GM21786 (cell line): ENCODE data around the gene ARHGAP12.

Experiments
- ATAC-seq: cut with Tn5 transposase; IDR thresholded peaks from one replicate; pipeline ENCODE4 v1.9.1; 2021; ENCODE audit not compliant: unreplicated experiment

ARHGAP12 gene

GRCh38 chr10:31885971-31886370, 42.7 kb downstream of the ARHGAP12 start:
- ATAC-seq: no peak

- no peak for ATAC-seq
Measured at GRCh38 chr10:31884386-31884785, 44.2 kb downstream of the ARHGAP12 start.

DNA sequence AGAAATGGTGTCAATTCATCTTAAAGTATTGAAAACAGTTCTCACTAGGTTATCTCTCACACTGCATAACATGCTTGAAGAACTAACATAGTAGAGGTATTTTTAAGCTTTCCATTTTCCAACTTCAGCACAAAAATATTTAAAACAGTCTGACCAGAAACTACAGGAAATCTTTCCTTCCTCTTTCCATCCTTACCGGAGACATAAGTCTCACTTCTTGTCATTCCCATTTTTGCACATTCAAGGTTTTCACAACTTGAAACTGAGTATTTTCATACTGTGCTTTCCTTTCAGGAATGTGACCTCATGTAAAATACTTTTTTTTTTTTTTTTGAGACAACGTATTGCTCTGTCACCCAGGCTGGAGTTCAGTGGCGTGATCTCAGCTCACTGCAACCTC, 45.2 kb downstream of the ARHGAP12 start:
- no peak for ATAC-seq

DNA sequence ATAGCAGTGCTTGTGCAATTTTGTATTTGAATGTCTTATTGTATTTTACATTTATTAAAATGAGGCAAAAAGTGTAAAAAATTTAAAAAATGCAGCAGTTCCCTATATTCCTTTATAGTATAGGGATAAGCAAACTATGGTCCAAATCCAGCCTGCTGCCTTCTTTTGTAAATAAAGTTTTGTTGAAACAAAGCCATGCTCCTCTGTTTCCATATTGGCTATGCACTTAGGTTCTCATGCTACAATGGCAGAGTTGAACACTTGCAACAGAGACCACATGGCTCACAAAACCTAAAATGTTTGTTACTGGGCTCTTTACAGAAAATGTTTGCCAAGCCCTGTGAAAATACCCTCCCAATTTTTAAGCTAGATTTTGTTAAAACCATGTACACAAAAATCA, 50.1 kb downstream of the ARHGAP12 start:
- no peak for ATAC-seq

DNA sequence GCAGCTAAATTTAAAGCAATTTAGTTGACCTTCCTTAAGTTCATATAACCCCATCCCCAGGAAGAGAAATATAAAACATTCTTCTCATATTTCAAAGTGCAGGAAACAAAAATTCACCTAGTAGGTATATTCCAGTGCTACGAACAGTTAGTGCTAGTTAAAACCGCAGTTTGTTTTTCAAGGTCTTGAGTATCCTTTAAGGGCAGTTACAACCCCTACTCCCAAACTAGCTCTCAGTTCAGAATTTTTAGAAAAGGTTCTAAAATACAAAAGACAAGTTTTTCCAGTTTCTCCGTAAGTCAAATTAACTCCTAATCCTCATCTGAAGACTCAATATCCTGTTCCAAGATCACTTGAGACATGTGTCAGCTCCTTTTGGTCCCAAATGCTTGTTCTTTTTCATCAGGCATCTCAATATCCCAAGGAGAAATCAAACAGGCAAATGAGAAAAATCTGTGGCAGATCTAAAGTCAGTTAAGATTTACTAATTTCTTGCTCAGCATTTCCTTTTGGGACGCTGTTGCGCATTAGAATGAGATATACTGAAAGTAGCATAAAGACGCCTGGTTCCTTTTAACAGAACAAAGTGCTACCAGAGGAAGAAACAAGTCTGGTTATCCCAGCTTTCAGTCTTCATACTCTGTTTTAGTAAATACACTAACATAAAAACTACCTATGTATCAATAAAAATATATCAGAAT, 51.8 kb downstream of the ARHGAP12 start:
- ATAC-seq: peak; percentile 34

DNA sequence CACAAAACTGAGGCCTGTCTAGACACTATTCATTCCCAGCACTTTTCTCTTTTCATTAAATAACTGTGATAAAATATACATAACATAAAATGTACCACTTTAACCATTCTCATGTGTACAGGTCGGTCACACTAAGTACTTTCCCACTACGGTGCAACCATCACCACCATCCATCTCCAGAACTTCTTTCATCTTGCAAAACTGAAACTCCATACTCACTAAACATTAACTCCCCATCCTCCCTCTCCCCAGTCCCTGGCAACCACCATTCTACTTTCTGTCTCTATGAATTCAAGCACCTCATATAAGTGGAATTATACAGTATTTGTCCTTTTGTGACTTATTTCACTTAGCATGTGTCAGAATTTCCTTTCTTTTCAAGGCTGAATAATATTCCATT, 53.0 kb downstream of the ARHGAP12 start:
- ATAC-seq: peak; percentile 61

DNA sequence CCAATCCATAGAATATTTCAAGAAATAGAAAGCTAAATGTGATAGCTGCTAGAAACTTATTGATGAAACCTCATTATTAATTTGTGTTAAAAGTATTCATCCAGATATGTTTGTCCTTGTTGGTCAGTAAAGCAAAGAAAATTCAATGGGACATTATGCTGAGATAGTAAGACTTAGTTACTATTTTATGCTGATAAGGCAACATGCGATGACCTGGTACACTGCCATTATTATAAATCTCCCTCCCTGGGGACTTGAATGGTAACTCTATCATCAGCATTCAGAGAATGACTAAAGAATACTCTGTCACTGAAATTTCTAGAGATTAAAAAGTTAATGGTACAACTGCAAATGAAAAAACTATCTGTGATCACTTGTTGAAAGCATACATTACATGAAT, 54.9 kb downstream of the ARHGAP12 start:
- no peak for ATAC-seq

DNA sequence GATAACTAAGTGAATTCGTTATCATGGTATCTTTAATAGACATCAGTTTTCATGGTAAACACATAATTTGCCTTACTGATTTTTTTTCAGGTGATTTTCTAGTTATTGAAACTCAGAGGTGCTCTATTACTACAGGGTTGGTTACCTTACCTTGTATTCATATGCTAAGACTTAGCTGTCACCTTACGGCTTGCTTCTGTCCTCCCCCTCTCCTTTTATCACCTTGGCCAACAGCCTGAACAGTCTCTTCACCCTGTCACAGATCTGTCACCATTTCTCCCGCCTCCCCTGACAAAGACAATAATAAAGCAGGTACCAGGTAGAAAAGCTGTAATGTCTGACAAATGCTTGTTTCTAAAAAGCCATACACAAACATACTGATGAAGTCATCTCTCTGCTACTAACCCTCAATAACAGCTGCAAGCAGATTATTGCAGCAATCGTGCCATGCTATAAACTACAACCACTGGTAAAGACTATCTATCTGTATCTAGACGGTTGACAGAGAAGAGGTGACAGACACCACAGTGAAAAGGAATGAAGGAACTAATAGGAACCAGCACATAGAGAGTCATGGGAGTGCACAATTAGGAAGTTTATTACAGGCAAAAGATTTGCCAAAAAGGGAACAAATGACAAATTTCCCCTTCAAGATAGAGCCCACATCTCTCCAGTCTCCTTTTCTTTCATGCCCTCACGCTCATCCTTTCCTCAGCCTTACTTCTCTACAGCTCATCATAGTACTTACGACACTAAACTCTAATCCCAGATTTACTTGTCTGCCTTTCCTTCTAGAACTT, 57.2 kb downstream of the ARHGAP12 start:
- no peak for ATAC-seq

- ATAC-seq: no peak
Measured at GRCh38 chr10:31867646-31868045, 61.0 kb downstream of the ARHGAP12 start.

GRCh38 chr10:31866118-31866670, 62.4 kb downstream of the ARHGAP12 start:
- no peak for ATAC-seq

GRCh38 chr10:31864834-31865518, 63.7 kb downstream of the ARHGAP12 start:
- no peak for ATAC-seq

DNA sequence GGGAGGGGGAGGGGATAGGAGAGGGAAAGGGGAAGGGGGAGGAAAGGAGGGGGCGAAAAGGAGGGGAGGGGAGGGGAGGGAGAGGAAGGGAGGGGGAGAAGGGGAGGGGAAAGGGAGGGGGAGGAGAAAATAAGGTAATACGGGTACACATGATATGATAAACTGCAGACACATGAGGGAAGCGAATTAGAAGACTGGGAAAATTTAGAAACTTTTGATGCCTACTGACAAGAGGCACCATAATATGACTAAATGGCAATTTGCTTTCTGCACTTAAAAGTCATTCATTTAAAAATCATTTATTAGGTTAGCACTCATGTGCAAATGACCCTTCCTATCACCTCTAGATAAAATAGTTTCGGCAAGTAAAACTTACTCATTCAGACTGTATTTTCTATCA, 73.6 kb downstream of the ARHGAP12 start:
- ATAC-seq: no peak

DNA sequence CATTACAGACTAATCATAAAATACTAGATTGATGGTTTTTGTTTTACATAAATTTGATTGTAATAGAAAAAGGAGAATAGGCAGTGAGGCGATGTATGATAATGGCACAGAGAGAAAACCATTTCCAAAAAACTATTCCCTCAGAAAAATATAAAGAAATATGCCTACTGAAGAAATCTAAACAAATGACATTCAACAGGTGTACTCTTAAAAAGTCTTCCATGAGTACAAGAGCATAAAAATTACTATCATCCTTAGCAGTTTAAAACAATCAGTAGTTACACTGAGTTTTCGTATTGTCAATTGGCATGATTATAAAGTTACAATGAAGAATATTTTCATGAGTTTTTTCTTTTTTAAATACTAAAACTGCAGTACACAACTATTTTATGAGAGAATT, 75.0 kb downstream of the ARHGAP12 start:
- ATAC-seq: no peak

- no peak for ATAC-seq
Measured at GRCh38 chr10:31851216-31851615, 77.4 kb downstream of the ARHGAP12 start.

DNA sequence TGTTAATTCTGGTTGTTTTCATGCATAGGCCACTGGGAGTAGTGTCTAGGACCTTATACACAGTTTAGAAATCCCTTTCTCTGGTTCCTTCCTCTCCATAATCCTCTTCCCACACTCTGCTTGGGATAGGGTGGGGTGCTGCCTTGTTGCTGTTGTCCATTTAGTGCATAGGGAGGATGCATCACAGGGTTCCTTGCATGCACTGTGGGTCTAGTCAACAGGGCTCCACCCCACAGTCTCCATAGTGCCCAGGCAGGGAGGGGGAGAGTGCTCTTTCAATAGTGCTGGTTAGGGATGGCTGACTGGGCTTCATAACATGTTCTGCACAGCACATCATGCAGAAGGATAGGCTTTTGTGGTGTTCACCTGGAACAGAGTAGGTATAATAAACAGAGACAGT, 81.1 kb downstream of the ARHGAP12 start:
- no peak for ATAC-seq

GRCh38 chr10:31838709-31839108, 89.9 kb downstream of the ARHGAP12 start:
- ATAC-seq: no peak

- ATAC-seq: no peak
Measured at GRCh38 chr10:31838065-31838464, 90.6 kb downstream of the ARHGAP12 start.

DNA sequence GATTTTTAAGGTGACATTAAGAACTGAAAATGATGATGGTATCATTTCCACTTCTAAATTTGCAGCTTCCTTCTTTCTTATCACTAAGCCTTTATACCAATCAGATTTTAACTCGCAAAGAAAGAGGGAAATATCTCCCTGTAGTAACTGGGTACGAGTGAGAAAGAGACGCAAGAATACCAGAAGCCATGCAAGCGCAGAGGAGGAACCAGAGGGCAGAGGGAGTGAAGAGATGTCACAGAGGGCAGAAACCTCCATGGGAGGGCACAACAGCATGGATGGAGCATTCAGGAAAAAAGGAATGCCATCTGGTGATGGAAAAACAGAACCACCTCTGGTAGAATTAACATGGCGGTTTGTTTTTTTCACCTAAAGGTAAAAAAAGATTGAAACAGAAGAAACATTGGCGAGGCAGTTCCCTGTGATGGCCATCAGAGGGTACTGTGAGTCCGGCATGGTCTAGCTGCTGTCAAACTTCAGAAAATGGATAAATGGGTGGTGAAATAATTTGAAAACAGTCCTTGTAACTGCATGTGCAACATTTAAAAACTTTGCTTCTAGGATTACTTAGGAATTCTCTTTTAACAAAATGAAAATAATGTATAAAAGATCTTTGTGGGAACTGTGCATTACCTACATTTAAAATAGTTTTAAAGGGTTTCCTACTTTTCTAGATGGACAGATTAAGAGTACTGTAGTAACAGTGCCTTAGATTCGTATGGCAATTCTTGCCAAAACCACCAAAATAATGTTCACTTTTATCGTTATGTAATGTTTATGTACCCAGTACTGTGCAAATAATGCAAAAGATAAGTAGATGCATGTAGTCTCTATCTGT, 91.8 kb downstream of the ARHGAP12 start:
- no peak for ATAC-seq

GRCh38 chr10:31833753-31834152, 94.9 kb downstream of the ARHGAP12 start:
- ATAC-seq: no peak

DNA sequence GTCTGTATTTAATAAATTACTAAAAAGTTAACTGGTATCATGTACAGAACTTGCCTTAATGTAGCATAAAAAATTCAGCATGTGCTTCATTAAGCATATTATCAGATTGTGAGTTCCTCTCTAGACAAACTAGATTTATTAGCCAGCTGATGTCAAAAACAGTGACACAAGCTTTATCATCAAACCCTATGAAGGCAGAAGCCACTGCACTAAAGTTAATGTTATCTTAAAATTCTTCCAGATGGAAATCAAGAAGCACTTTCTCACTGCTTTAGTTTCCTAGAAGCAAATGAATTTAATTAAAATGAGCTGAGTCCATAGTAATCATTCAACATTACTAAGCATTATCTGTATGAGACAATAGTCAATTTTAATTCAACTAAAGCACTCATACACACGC, 96.4 kb downstream of the ARHGAP12 start:
- no peak for ATAC-seq

- no peak for ATAC-seq
Measured at GRCh38 chr10:31830887-31831286, 97.7 kb downstream of the ARHGAP12 start.
